ENCODE results near the gene RMND5A.

GRCh38 chr2:86790676-86791572 lies 70.8 kb downstream of the RMND5A start, which contains the start of gene CD8A:
- TF ChIP-seq TAF1 (IDR thresholded peaks at IDR 0.05; ENCODE audit: low read depth) (no peak), EP300 (IDR thresholded peaks at IDR 0.05; ENCODE audit: borderline replicate concordance) (no peak), CEBPB (IDR thresholded peaks at IDR 0.05) (no peak), EGR1 (IDR thresholded peaks at IDR 0.05) (no peak), NFIC (IDR thresholded peaks at IDR 0.05) (no peak), CREB1 (IDR thresholded peaks at IDR 0.05; ENCODE audit: low read depth) (no peak)
